PC-9 (cell line): Measurements from ENCODE around the gene SSC5D. TPM values are rescaled to one million over a fixed set of nuclear protein-coding genes. Genes with fewer than 3 reads are reported as not detected.

ENCODE experiments used
- BruUV-seq: library from RNA; stranded (reverse); fragments of 400-500 nt; replicated peaks from 2 replicates; lab custom pipeline; 2021; lab: Mats Ljungman, UMichigan
- CTCF ChIA-PET: fragments of 300-600 bp; sonication (Branson Sonifier 250); formaldehyde crosslinking; loops from one replicate; lab custom pipeline; 2022; ENCODE audit warnings: antibody characterized with exemption; lab: Charles Lee
- POLR2A ChIA-PET: fragments of 300-600 bp; sonication (Branson Sonifier 250); formaldehyde crosslinking; loops from one replicate; lab custom pipeline; 2022; ENCODE audit warnings: antibody characterized with exemption; ENCODE audit not compliant: unreplicated experiment; lab: Charles Lee
- DNase-seq, 2 experiments: peaks; one replicate each; pipeline versions ENCODE4 v3.0.0 to v3.0.0-alpha.2; 2015 to 2022; ENCODE audit warnings: mixed read lengths in 1 of 2
- H2AFZ ChIP-seq: fragments of 200-600 bp; sonication (generic); 2 replicates; pipeline ENCODE4 v1.8.1; 2017; ENCODE audit warnings: antibody characterized with exemption
- H3F3A ChIP-seq: fragments of 200-600 bp; sonication (generic); 2 replicates; pipeline ENCODE4 v1.8.1; 2017; ENCODE audit warnings: antibody characterized with exemption, mild to moderate bottlenecking, low read depth; ENCODE audit not compliant: insufficient read depth
- H3K27ac ChIP-seq: fragments of 200-600 bp; sonication (generic); 2 replicates; pipeline ENCODE4 v1.6.1; 2016; ENCODE audit warnings: mixed run types
- H3K27me3 ChIP-seq: fragments of 200-600 bp; sonication (generic); 2 replicates; pipeline ENCODE4 v1.6.1; 2016; ENCODE audit warnings: low read depth, mixed run types; ENCODE audit not compliant: insufficient read depth
- H3K36me3 ChIP-seq: fragments of 200-600 bp; sonication (generic); 2 replicates; pipeline ENCODE4 v1.6.1; 2016; ENCODE audit warnings: low read depth, mixed run types
- H3K4me1 ChIP-seq: fragments of 200-600 bp; sonication (generic); replicated peaks from 2 replicates; pipeline ENCODE4 v1.6.1; 2016; ENCODE audit warnings: mixed run types; ENCODE audit not compliant: insufficient read depth
- H3K4me2 ChIP-seq: fragments of 200-600 bp; sonication (generic); 2 replicates; pipeline ENCODE4 v1.6.1; 2017; ENCODE audit warnings: mixed run types
- H3K4me3 ChIP-seq: fragments of 200-600 bp; sonication (generic); 2 replicates; pipeline ENCODE4 v1.6.1; 2016; ENCODE audit warnings: mixed run types
- H3K79me2 ChIP-seq: fragments of 200-600 bp; sonication (generic); 2 replicates; pipeline ENCODE4 v1.6.1; 2017; ENCODE audit warnings: low read depth, mixed run types
- H3K9me2 ChIP-seq: fragments of 200-600 bp; sonication (generic); 2 replicates; pipeline ENCODE4 v1.8.1; 2017; ENCODE audit warnings: mild to moderate bottlenecking; ENCODE audit not compliant: insufficient read depth
- H3K9me3 ChIP-seq: fragments of 200-600 bp; sonication (generic); 2 replicates; pipeline ENCODE4 v1.8.1; 2016; ENCODE audit warnings: low read depth; ENCODE audit not compliant: insufficient read depth
- H4K20me1 ChIP-seq: fragments of 200-600 bp; sonication (generic); 2 replicates; pipeline ENCODE4 v1.8.1; 2017; ENCODE audit not compliant: insufficient read depth
- CTCF ChIP-seq: fragments of 200-600 bp; sonication (generic); conservative IDR thresholded peaks from 2 replicates; pipeline ENCODE4 v1.6.1; 2017; ENCODE audit warnings: mixed run types, antibody characterized with exemption, mild to moderate bottlenecking, moderate library complexity
- EZH2 ChIP-seq: fragments of 200-600 bp; sonication (generic); IDR thresholded peaks from 2 replicates; pipeline ENCODE4 v1.8.0; 2017; ENCODE audit warnings: antibody characterized with exemption, low read depth
- intact Hi-C: fragments of 100-400 bp; cut with micrococcal nuclease; formaldehyde crosslinking; loops from one replicate; pipeline ENCODE4 v1.10.0; 2022; ENCODE audit not compliant: unreplicated experiment
- total RNA-seq: library from RNA; stranded (reverse); gene quantifications from 2 replicates; pipeline ENCODE4 v1.2.3, GENCODE V29; 2021

Gene SSC5D
- total RNA-seq, 1 experiment from 2014 or later: 3.9 TPM

- TF ChIP-seq CTCF: no peak
- no peak for TF ChIP-seq EZH2
- intact Hi-C loops: loop anchor here (5.0 kb wide), 1 partner anchor 36 kb away; no protein-coding TSS in a partner anchor
- peaks cover 18% of the 10 kb centered on the region; the same call in 1 of the 2 replicates for H3K79me2 ChIP-seq
- no TSS peak for BruUV-seq
- H3K27me3 ChIP-seq: no peaks in the 10 kb centered on the region
- H2AFZ ChIP-seq: peak within 1 kb of the TSS; percentile 94
- peaks cover 27% of the 10 kb centered on the region for H4K20me1 ChIP-seq
- H3K27ac ChIP-seq: peak within 1 kb of the TSS; percentile 68
- H3K4me1 ChIP-seq: peaks cover 12% of the 10 kb centered on the region
- H3F3A ChIP-seq: peaks cover 27% of the 10 kb centered on the region; the same call in 1 of the 2 replicates
- DNase-seq: peak; percentile 99 to 100
- H3K36me3 ChIP-seq: no peaks in the 10 kb centered on the region
- H3K4me2 ChIP-seq: peak within 1 kb of the TSS; percentile 93
- H3K4me3 ChIP-seq: peak within 1 kb of the TSS; percentile 90
- POLR2A ChIA-PET: interaction anchor here (0.5 to 1.1 kb wide), 22 partner anchors 13 to 1730 kb away, joined by 3 to 21 read pairs (median 5); partner anchors contain the start of genes LENG9, PPP1R12C, PPP6R1 and UBE2S
- CTCF ChIA-PET: interaction anchor here (0.6 to 1.1 kb wide), 3 partner anchors 43 to 398 kb away, joined by 3 to 11 read pairs (median 5); partner anchors contain the start of gene RDH13
- H3K9me3 ChIP-seq: no peaks in the 10 kb centered on the region
- no peaks in the 10 kb centered on the region for H3K9me2 ChIP-seq
Measured at GRCh38 chr19:55461259-55461973, 26.8 kb upstream of the SSC5D start, which contains the start of gene ISOC2. ISOC2 (minus strand) TSS chr19:55461642; CDS start chr19:55456486, 5,156 bp downstream.

GRCh38 chr19:55461974-55462626, 26.1 kb upstream of the SSC5D start:
- H3K4me1 ChIP-seq: peaks cover 12% of the 10 kb centered on the region
- H3K79me2 ChIP-seq: peaks cover 18% of the 10 kb centered on the region; the same call in 1 of the 2 replicates
- ChIA-PET POLR2A (interaction anchor here (0.5 to 1.1 kb wide), 22 partner anchors 13 to 1729 kb away, joined by 3 to 21 read pairs (median 5); partner anchors contain the start of genes LENG9, PPP1R12C, PPP6R1 and UBE2S), CTCF (interaction anchor here (0.6 to 1.1 kb wide), 4 partner anchors 42 to 1019 kb away, joined by 3 to 11 read pairs (median 4); partner anchors contain the start of gene RDH13)
- intact Hi-C loops: loop anchor here (5.0 kb wide), 1 partner anchor 35 kb away; no protein-coding TSS in a partner anchor
- peaks cover 22% of the 10 kb centered on the region for H4K20me1 ChIP-seq
- H3K9me2 ChIP-seq: no peaks in the 10 kb centered on the region
- H2AFZ ChIP-seq: peak overlapping the region; percentile 94
- H3K4me3 ChIP-seq: peak overlapping the region; percentile 78
- peaks cover 30% of the 10 kb centered on the region; the same call in 1 of the 2 replicates for H3F3A ChIP-seq
- no peak overlapping the region for H3K27ac ChIP-seq
- no peaks in the 10 kb centered on the region for H3K36me3 ChIP-seq
- H3K27me3 ChIP-seq: no peaks in the 10 kb centered on the region
- no peaks in the 10 kb centered on the region for H3K9me3 ChIP-seq
- H3K4me2 ChIP-seq: peak overlapping the region; percentile 93
- BruUV-seq: TSS peak; percentile 94
- no peak for DNase-seq
- TF ChIP-seq EZH2: no peak
- no peak for TF ChIP-seq CTCF

GRCh38 chr19:55462722-55463121, 25.5 kb upstream of the SSC5D start:
- Histone ChIP-seq H4K20me1 (peaks cover 20% of the 10 kb centered on the region), H3K9me2 (no peaks in the 10 kb centered on the region), H3K27ac (no peak overlapping the region), H2AFZ (no peak overlapping the region), H3K27me3 (no peaks in the 10 kb centered on the region), H3K4me2 (peak overlapping the region; percentile 93), H3K9me3 (no peaks in the 10 kb centered on the region), H3K4me3 (no peak overlapping the region), H3F3A (peaks cover 33% of the 10 kb centered on the region; the same call in 1 of the 2 replicates), H3K79me2 (peaks cover 18% of the 10 kb centered on the region; the same call in 1 of the 2 replicates), H3K4me1 (peaks cover 13% of the 10 kb centered on the region), H3K36me3 (no peaks in the 10 kb centered on the region)
- intact Hi-C loops: loop anchor here (5.0 kb wide), 1 partner anchor 35 kb away; no protein-coding TSS in a partner anchor
- DNase-seq: no peak
- CTCF ChIA-PET: interaction anchor here (0.6 kb wide), 1 partner anchor 1019 kb away, joined by 3 read pairs; no protein-coding TSS in a partner anchor
- no TSS peak for BruUV-seq
- no peak; the same call in 1 of the 2 replicates for TF ChIP-seq CTCF
- no peak for TF ChIP-seq EZH2
- POLR2A ChIA-PET: interaction anchor here (0.5 kb wide), 1 partner anchor 113 kb away, joined by 4 read pairs; no protein-coding TSS in a partner anchor
